Hepatocyte (in vitro differentiated cells): ENCODE measurements around the gene TSPAN8. TPM values are rescaled to one million over a fixed set of nuclear protein-coding genes. Genes with fewer than 3 reads are reported as not detected.
"Not testable (repeated sequence)": the region's sequence is repeated elsewhere in the genome, so short reads cannot be mapped to it uniquely, and the experiment has no call there.

Source experiments
- DNase-seq: peaks from one replicate; pipeline ENCODE4 v3.0.0-alpha.2; 2016; ENCODE audit warnings: low spot score
- H2AFZ ChIP-seq: fragments of 200-600 bp; sonication (generic); 2 replicates; pipeline ENCODE4 v1.6.0; 2016; ENCODE audit warnings: antibody characterized with exemption, mild to moderate bottlenecking
- H3K27ac ChIP-seq: fragments of 200-600 bp; sonication (generic); 2 replicates; pipeline ENCODE4 v1.5.1; 2016; ENCODE audit warnings: mild to moderate bottlenecking
- H3K27me3 ChIP-seq: fragments of 200-600 bp; sonication (generic); 2 replicates; pipeline ENCODE4 v1.6.1; 2016
- H3K36me3 ChIP-seq: fragments of 200-600 bp; sonication (generic); replicated peaks from 2 replicates; pipeline ENCODE4 v1.5.1; 2016; ENCODE audit warnings: low read depth; ENCODE audit not compliant: insufficient read depth
- H3K4me1 ChIP-seq: fragments of 200-600 bp; sonication (generic); 2 replicates; pipeline ENCODE4 v1.5.1; 2016; ENCODE audit warnings: mild to moderate bottlenecking, moderate library complexity; ENCODE audit not compliant: insufficient read depth
- H3K4me2 ChIP-seq: fragments of 200-600 bp; sonication (generic); 2 replicates; pipeline ENCODE4 v1.6.0; 2016
- H3K4me3 ChIP-seq: fragments of 200-600 bp; sonication (generic); 2 replicates; pipeline ENCODE4 v1.5.1; 2016; ENCODE audit warnings: mild to moderate bottlenecking
- H3K79me2 ChIP-seq: fragments of 200-600 bp; sonication (generic); 2 replicates; pipeline ENCODE4 v1.6.0; 2017; ENCODE audit warnings: mild to moderate bottlenecking
- H3K9me2 ChIP-seq: fragments of 200-600 bp; sonication (generic); replicated peaks from 2 replicates; pipeline ENCODE4 v1.6.0; 2017; ENCODE audit warnings: mild to moderate bottlenecking; ENCODE audit not compliant: insufficient read depth
- H3K9me3 ChIP-seq: fragments of 200-600 bp; sonication (generic); 2 replicates; pipeline ENCODE4 v1.5.1; 2016; ENCODE audit warnings: low read depth, mild to moderate bottlenecking
- H4K20me1 ChIP-seq: fragments of 200-600 bp; sonication (generic); 2 replicates; pipeline ENCODE4 v1.6.0; 2016; ENCODE audit warnings: mild to moderate bottlenecking; ENCODE audit not compliant: insufficient read depth, poor library complexity, severe bottlenecking
- CTCF ChIP-seq: fragments of 200-600 bp; sonication (generic); IDR thresholded peaks from 2 replicates; pipeline ENCODE4 v1.5.1; 2016; ENCODE audit warnings: antibody characterized with exemption, mild to moderate bottlenecking; ENCODE audit not compliant: poor library complexity
- EZH2 ChIP-seq: fragments of 200-600 bp; sonication (generic); IDR thresholded peaks from 2 replicates; pipeline ENCODE4 v1.6.1; 2016; ENCODE audit warnings: antibody characterized with exemption, mild to moderate bottlenecking, borderline replicate concordance
- EZH2phosphoT487 ChIP-seq: fragments of 200-600 bp; sonication (generic); IDR thresholded peaks from one replicate; pipeline ENCODE4 v1.6.1; 2018; ENCODE audit warnings: antibody characterized with exemption, mild to moderate bottlenecking, low read depth, moderate library complexity; ENCODE audit not compliant: unreplicated experiment, severe bottlenecking
- WGBS: methylation state at CpG from one replicate; pipeline ENCODE4 v1.1.6; 2016; ENCODE audit warnings: low lambda C conversion rate; ENCODE audit errors: missing lambda C conversion rate; 5-methylcytosine and 5-hydroxymethylcytosine counted together
- polyA plus RNA-seq: library from polyadenylated mRNA; unstranded; fragments of >200 nt; fragmentation: Nextera tagmentation; extraction: Ambion mirVana; gene quantifications from 2 replicates; pipeline ENCODE4 v1.2.1, GENCODE V29; 2016
- total RNA-seq: library from RNA; depleted of rRNA; stranded (reverse); fragments of >200 nt; gene quantifications from 2 replicates; pipeline ENCODE4 v1.2.3, GENCODE V29; 2014

The TSPAN8 gene
- total and polyA plus RNA-seq, 2 experiments from 2014 or later: 312 to 639 TPM

DNA sequence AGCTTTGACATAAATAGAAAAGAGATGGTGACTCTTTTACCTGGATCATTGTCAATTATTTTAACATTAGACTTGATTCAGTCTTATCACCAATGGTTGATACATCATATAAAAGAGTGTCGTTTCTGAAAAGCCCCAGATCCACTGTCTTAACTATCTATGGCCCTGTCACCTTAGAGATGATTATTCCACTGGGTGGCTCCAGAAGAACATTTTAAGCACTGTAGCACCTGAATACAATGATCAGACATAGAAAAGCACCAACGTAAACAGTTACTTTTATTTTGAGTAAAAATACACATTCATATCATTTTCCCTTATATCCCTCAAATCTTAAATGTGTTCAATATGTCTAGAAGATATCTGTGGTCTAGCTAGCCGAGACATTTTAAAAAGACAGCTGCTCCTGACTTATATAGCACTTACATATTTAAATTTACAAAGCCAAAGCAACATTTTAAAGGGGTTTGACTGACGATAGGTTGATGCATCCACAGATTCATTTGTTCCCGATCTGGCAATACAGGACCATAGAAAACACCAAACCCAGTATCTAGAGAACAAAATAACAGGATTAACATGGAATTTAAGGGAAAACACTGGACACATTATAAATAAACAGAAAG lies 32.9 kb downstream of the TSPAN8 start:
- no peaks in the 10 kb centered on the region for H3K4me1 ChIP-seq
- H4K20me1 ChIP-seq: no peaks in the 10 kb centered on the region
- H3K4me3 ChIP-seq: no peak overlapping the region
- H3K4me2 ChIP-seq: no peak overlapping the region
- TF ChIP-seq EZH2: no peak
- no peak for TF ChIP-seq CTCF
- TF ChIP-seq EZH2phosphoT487: no peak
- no peaks in the 10 kb centered on the region for H3K36me3 ChIP-seq
- H3K79me2 ChIP-seq: no peaks in the 10 kb centered on the region
- no peaks in the 10 kb centered on the region for H3K9me3 ChIP-seq
- no peaks in the 10 kb centered on the region for H3K27me3 ChIP-seq
- no peak for DNase-seq
- H3K9me2 ChIP-seq: no peaks in the 10 kb centered on the region
- no peak overlapping the region for H2AFZ ChIP-seq
- no peak overlapping the region for H3K27ac ChIP-seq
- 73% methylated on average over 5 of the region's 5 CpGs for WGBS

- H2AFZ ChIP-seq, H3K4me2 ChIP-seq, H3K36me3 ChIP-seq, DNase-seq, H3K9me3 ChIP-seq, H3K4me1 ChIP-seq, H3K79me2 ChIP-seq, H3K27me3 ChIP-seq, H3K9me2 ChIP-seq, H4K20me1 ChIP-seq, H3K27ac ChIP-seq, H3K4me3 ChIP-seq: not testable (repeated sequence)
- 90% methylated on average over 1 of the region's 1 CpG for WGBS
These were observed 44.7 kb downstream of the TSPAN8 start for GRCh38 chr12:71113148-71113547.

DNA sequence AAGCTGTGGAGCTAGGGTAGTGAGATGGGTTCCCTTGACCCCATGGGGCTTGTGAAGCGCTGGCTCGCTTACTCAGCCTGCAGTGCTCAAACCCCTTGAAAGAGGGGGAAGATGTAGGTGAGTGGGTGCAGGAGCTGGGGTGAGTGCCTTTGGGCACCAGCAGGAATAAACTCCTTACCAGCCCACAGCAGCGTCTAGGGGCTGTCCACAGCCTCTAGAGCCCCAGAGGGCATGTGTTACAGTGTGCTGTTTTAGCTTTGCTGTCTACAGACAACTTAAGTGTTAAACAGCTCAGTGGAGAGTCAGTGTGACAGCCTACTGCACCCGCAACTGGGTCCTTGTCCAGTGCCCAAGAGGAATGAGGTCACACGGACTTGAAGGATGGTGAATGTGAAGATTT lies 48.0 kb downstream of the TSPAN8 start:
- no peaks in the 10 kb centered on the region for H3K9me3 ChIP-seq
- no peaks in the 10 kb centered on the region for H3K4me1 ChIP-seq
- 88% methylated on average over 5 of the region's 5 CpGs for WGBS
- no peak overlapping the region for H3K4me3 ChIP-seq
- TF ChIP-seq EZH2phosphoT487 (no peak), CTCF (no peak), EZH2 (no peak)
- no peaks in the 10 kb centered on the region for H3K9me2 ChIP-seq
- no peaks in the 10 kb centered on the region for H3K27me3 ChIP-seq
- no peak overlapping the region for H2AFZ ChIP-seq
- H3K4me2 ChIP-seq: no peak overlapping the region
- H3K36me3 ChIP-seq: no peaks in the 10 kb centered on the region
- no peak overlapping the region for H3K27ac ChIP-seq
- no peaks in the 10 kb centered on the region for H4K20me1 ChIP-seq
- H3K79me2 ChIP-seq: no peaks in the 10 kb centered on the region
- DNase-seq: no peak

DNA sequence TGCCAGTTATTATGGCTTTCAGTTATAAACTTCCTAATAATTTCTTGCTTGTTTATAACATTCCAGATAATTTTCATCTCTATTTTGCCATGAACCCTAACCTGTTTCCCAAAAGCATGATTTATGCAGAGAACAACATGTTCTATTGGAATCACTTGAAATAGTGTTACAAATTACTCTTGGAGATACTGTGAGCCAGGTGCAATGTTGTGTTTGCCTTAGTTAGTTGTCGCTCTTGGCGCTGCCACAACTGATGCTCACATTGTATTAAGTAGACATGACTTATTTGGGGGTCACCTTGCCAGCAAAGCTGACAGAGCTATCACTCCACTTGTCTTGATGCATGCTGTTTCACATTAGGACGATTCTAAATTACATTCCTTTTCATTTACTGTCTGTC lies 49.4 kb downstream of the TSPAN8 start:
- DNase-seq: no peak
- Histone ChIP-seq H3K27me3 (no peaks in the 10 kb centered on the region), H3K79me2 (no peaks in the 10 kb centered on the region), H2AFZ (no peak overlapping the region), H3K4me2 (no peak overlapping the region), H3K4me3 (no peak overlapping the region), H3K36me3 (no peaks in the 10 kb centered on the region), H3K27ac (no peak overlapping the region), H3K4me1 (no peaks in the 10 kb centered on the region), H4K20me1 (no peaks in the 10 kb centered on the region), H3K9me3 (no peaks in the 10 kb centered on the region), H3K9me2 (no peaks in the 10 kb centered on the region)
- WGBS: 87% methylated on average over 3 of the region's 3 CpGs
- no peak for TF ChIP-seq EZH2
- no peak for TF ChIP-seq CTCF
- no peak for TF ChIP-seq EZH2phosphoT487
